Subcutaneous adipose tissue (tissue), 4 donors: ENCODE measurements around the gene SOX3. TPM values are rescaled to one million over a fixed set of nuclear protein-coding genes. Genes with fewer than 3 reads are reported as not detected.

Experiments
- total RNA-seq, 4 donors: library from RNA; depleted of rRNA; stranded (reverse); fragments of >200 nt; gene quantifications; one replicate each; pipeline ENCODE4 v1.1.0, GENCODE V29; 2016
- TF ChIP-seq, protein P1 (sequence below): fragments of 450-650 bp; IDR thresholded peaks from one replicate; pipeline ENCODE4 v1.5.1; 2016; ENCODE audit warnings: low read depth, mild to moderate bottlenecking, control low read depth, antibody characterized with exemption, moderate library complexity

SOX3 gene
- total RNA-seq, 4 donors from 2014 or later: not detected

DNA sequence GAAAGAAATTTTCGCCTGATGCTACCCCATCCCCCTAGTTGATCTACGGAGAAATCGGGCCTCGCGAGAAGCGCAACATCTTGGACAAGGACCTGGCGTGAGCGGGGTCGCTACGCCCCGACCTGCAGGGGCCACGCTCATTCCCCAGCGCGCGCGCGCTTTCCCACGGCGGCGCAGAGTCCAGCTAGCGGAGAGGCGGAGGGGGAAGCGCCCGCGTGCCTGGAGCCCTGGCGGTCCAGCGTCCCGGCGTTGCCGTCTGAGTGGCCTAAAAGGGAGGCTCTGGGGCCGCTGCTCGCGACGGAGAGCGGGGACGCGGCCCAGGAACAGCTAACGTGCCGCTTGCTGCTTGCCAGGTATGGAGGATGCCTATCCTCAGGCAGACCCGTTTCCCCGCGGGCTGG lies 6.0 kb upstream of the SOX3 start:
- TF ChIP-seq, protein P1, sequence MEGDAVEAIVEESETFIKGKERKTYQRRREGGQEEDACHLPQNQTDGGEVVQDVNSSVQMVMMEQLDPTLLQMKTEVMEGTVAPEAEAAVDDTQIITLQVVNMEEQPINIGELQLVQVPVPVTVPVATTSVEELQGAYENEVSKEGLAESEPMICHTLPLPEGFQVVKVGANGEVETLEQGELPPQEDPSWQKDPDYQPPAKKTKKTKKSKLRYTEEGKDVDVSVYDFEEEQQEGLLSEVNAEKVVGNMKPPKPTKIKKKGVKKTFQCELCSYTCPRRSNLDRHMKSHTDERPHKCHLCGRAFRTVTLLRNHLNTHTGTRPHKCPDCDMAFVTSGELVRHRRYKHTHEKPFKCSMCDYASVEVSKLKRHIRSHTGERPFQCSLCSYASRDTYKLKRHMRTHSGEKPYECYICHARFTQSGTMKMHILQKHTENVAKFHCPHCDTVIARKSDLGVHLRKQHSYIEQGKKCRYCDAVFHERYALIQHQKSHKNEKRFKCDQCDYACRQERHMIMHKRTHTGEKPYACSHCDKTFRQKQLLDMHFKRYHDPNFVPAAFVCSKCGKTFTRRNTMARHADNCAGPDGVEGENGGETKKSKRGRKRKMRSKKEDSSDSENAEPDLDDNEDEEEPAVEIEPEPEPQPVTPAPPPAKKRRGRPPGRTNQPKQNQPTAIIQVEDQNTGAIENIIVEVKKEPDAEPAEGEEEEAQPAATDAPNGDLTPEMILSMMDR: no peak

DNA sequence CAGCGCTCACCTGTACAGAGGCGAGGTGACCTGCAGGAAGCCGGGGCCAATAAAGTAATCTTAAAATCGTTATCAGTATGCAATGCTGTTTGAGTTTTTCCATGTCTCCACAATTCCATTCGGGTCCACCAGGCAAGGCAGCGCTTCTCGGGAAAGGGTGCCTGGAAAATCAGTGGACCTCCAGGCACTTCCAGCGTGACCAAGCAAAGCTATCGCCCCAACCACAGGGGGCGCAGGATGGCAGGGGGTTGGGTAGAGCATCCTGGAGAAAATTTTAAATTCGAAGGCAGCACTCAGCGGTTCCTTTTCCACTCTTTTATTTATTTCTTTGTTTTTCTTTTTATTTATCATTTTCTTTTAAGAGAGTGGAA lies 5.4 kb upstream of the SOX3 start:
- TF ChIP-seq, protein P1: no peak

- TF ChIP-seq, protein P1: no peak
Measured at GRCh38 chrX:140509468-140510305, 4.8 kb upstream of the SOX3 start.

DNA sequence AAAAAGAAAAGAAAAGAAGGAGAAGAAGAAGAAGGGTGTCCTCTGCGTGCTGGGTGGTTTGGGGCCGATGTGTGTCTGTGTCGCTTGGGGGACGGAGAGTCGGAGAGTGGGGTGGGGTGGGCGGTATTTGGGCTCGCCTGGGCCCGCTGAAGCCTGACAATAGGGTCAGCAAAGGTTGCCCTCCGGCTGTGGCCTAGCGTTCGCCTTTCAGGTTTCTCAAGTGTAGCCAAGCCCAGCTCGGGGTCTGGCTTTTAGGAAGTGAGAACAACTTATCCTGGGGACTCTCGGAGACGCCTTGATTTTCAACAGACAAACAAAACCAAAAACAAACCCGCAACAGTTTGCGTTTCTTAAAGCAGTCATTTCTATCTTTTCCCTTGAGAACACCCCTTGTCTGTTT lies 4.1 kb upstream of the SOX3 start:
- TF ChIP-seq, protein P1: no peak

DNA sequence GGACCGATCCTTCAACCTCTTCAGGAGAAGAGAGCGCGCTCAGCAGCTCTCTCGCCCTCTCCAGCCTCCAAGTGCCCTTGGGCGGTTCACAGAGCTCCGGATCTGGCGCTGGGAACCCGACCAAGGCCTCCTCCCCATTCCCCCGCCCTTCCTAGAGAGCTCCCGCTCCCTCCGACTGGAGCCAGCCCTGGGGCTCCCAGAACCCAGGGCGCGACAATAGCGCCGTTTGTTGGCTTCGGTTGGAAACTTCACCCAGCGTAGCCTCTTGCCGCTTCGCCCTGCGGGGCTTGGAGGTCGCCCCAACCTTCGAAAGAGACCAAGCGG lies 3.1 kb upstream of the SOX3 start:
- TF ChIP-seq, protein P1: no peak

DNA sequence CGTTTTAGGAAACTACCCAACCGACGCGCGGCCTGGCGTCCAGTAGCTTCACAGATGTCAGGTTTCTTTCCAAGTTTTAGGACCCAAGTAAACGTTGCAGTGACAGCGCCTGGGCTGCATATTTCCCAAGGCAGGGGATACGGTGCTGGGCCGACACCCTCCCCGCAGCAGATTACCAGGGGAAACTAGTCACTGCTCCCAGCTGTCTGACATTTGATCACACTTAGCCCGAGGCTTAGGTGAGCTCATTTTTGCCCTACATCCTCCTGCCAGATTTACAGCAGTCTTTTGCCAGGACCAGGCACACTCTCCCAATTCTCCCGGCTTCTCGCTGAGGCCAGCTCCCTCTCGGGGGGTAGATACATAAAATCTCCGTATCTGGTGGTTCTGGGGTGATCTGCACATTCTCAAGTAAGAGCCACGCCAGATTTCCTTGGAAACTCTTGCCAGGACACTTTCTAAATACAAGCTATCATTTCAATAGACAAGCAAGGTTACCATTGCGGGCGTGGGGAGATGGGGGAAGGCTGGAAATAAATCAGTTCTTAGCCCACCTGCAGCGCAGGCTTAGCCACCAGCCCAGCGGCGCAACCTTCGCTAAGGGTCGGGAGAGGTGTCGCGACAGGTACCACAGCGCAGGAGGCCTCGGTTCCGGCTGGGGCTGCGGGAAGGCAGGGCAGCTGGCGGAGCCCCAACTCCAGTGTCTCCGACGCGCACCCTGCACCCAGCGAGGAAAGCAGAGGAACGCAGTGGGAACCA lies 2.5 kb upstream of the SOX3 start:
- TF ChIP-seq, protein P1: no peak
